GM12878 (cell line): Measurements from ENCODE around the gene EXD3. TPM values are rescaled to one million over a fixed set of nuclear protein-coding genes. Genes with fewer than 3 reads are reported as not detected.

ENCODE experiments used
- ATF2 ChIP-seq: IDR thresholded peaks from 2 replicates; pipeline ENCODE4 v1.6.1; 2012; ENCODE audit warnings: low read length, inconsistent platforms
- BCLAF1 ChIP-seq: fragments of 450-650 bp; IDR thresholded peaks from 2 replicates; pipeline ENCODE4 v1.6.1; 2017; ENCODE audit warnings: antibody characterized with exemption, mild to moderate bottlenecking, moderate library complexity
- CREB1 ChIP-seq: IDR thresholded peaks from 2 replicates; pipeline ENCODE4 v1.6.1; 2012; ENCODE audit warnings: low read depth, mild to moderate bottlenecking, inconsistent platforms
- MEF2B ChIP-seq: fragments of 450-650 bp; IDR thresholded peaks from 2 replicates; pipeline ENCODE4 v1.6.1; 2018; ENCODE audit warnings: mild to moderate bottlenecking, moderate library complexity; ENCODE audit not compliant: partially characterized antibody, poor library complexity, severe bottlenecking
- RB1 ChIP-seq: fragments of 450-650 bp; formaldehyde crosslinking; IDR thresholded peaks from 2 replicates; pipeline ENCODE4 v1.6.1; 2017; ENCODE audit warnings: mild to moderate bottlenecking, borderline replicate concordance
- RELA ChIP-seq: fragments of 450-650 bp; IDR thresholded peaks from 2 replicates; pipeline ENCODE4 v1.8.0; 2014; ENCODE audit warnings: borderline replicate concordance; ENCODE audit not compliant: partially characterized antibody
- RUNX3 ChIP-seq: IDR thresholded peaks from 2 replicates; pipeline ENCODE4 v1.6.1; 2012; ENCODE audit warnings: low read length, inconsistent platforms
- WRNIP1 ChIP-seq: IDR thresholded peaks from 2 replicates; pipeline ENCODE4 v1.6.1; 2011; ENCODE audit warnings: low read depth, low read length, improper control_type of control experiment, borderline replicate concordance
- YBX1 ChIP-seq: fragments of 450-650 bp; IDR thresholded peaks from 2 replicates; pipeline ENCODE4 v1.6.1; 2016; ENCODE audit warnings: antibody characterized with exemption
- polyA plus RNA-seq, 11 experiments: library from polyadenylated mRNA; depleted of rRNA in 4 of 11; unstranded in 6 of 11; stranded (reverse) in 5 of 11; fragments of >200 nt; fragmentation: Nextera tagmentation in 4 of 11; fragmentation: Illumina TruSeq in 1 of 11; extraction: Ambion mirVana in 4 of 11; extraction: Trizol in 1 of 11; gene quantifications; 1 replicate in 1 of 11; 2 replicates in 10 of 11; pipeline versions ENCODE4 v1.2.1 to v1.2.3, GENCODE V29; 2011 to 2016; ENCODE audit warnings: inconsistent platforms in 2 of 11, missing spikeins in 2 of 11, low read depth in 1 of 11
- total RNA-seq, 4 experiments: library from RNA; depleted of rRNA in 3 of 4; stranded (reverse); fragments of >200 nt in 3 of 4; fragmentation: Illumina TruSeq in 1 of 4; extraction: Trizol in 1 of 4; gene quantifications; 2 replicates each; pipeline versions ENCODE4 v1.2.1 to v1.2.3, GENCODE V29; 2013 to 2021

Gene EXD3
- total and polyA plus RNA-seq, 10 of the 15 experiments (the other 5 are each of a cell fraction or from before 2014, with no cell fraction given) = 0.21 to 7.1 (median 3.6) TPM

- TF ChIP-seq ATF2 (no peak), MEF2B (no peak), RELA (no peak), WRNIP1 (no peak), RB1 (no peak), BCLAF1 (no peak), RUNX3 (no peak), CREB1 (no peak), YBX1 (no peak)
Measured at GRCh38 chr9:137305798-137306065, 117.2 kb downstream of the EXD3 start (continued).
